Thyroid gland (tissue), 4 donors: ENCODE results near the gene TTLL5.

Experiments used
- POLR2A ChIP-seq, 2 donors: fragments of 450-650 bp; IDR thresholded peaks; one replicate each; pipeline ENCODE4 v1.6.1; 2017; ENCODE audit warnings: antibody characterized with exemption in 2 of 2, mild to moderate bottlenecking in 2 of 2, moderate library complexity in 1 of 2
- TF ChIP-seq, protein P1 (sequence below), 6 experiments: fragments of 200-600 bp in 3 of 6; fragments of 450-650 bp in 3 of 6; sonication (generic) in 3 of 6; IDR thresholded peaks; one replicate each; pipeline ENCODE4 v1.5.1; 2016 to 2019; ENCODE audit warnings: antibody characterized with exemption in 6 of 6, mild to moderate bottlenecking in 2 of 6, inconsistent platforms in 1 of 6, moderate library complexity in 1 of 6

- TF ChIP-seq, protein P1, sequence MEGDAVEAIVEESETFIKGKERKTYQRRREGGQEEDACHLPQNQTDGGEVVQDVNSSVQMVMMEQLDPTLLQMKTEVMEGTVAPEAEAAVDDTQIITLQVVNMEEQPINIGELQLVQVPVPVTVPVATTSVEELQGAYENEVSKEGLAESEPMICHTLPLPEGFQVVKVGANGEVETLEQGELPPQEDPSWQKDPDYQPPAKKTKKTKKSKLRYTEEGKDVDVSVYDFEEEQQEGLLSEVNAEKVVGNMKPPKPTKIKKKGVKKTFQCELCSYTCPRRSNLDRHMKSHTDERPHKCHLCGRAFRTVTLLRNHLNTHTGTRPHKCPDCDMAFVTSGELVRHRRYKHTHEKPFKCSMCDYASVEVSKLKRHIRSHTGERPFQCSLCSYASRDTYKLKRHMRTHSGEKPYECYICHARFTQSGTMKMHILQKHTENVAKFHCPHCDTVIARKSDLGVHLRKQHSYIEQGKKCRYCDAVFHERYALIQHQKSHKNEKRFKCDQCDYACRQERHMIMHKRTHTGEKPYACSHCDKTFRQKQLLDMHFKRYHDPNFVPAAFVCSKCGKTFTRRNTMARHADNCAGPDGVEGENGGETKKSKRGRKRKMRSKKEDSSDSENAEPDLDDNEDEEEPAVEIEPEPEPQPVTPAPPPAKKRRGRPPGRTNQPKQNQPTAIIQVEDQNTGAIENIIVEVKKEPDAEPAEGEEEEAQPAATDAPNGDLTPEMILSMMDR (IDR thresholded peaks at IDR 0.05), result no peak
- no peak for TF ChIP-seq POLR2A (IDR thresholded peaks at IDR 0.05)
Measured at GRCh38 chr14:75941030-75941429, 280.0 kb downstream of the TTLL5 start.
